ENCODE measurements around the gene SLC34A2. TPM values are rescaled to one million over a fixed set of nuclear protein-coding genes. Genes with fewer than 3 reads are reported as not detected.
"Not testable (repeated sequence)": the region's sequence is repeated elsewhere in the genome, so short reads cannot be mapped to it uniquely, and the experiment has no call there.

Gene SLC34A2
- total RNA-seq, 2 donors from 2014 or later: 0.19 TPM; not detected in 1

DNA sequence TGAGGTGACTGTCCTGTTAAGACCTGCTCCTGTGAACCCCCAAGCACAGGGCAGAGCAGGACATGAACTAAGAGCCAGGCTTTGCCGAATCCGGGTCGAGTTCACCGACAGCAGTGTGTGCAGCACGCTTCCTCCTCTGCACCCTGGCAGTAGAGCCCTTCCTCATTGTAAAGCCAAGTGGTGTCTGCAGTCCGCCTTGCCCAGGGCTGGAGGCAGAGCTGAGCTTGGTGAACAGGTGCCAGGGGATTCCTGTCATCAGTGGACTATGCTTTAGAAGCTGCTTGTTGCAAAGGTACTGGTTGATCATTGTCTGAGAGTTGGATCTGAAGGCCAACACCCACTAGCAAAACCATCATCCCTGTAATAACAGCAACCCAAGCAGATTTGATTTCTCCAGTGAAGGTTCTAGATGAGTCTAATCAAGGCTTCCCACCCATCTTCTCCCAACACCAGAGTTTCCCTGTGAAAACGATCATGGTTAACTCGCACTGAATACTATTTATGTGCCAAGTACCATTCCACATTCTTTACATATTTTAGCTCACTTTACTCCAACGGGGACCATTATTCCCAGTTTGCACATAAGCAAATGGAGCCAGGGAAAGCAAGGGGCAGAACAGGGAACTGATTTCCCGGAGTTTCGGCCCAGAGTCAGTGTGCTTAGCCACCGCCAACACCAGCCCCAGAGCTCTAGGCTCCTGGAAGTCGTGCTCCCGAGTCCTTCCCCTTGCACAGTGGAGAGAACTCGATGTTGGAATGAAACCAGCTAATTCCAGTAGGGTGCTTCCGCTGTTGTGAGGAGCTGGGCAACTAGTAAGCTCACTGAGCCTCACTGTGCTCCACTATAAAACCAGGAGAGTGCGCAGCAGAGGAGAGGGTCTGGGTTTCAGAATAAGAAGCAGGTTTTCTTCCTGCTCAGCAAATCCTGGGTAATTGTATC lies 1.4 kb upstream of the SLC34A2 start:
- DNase-seq (ENCODE audit: low spot score): peak; percentile 40
- intact Hi-C loops (cut with DNase I): no loop called here

DNA sequence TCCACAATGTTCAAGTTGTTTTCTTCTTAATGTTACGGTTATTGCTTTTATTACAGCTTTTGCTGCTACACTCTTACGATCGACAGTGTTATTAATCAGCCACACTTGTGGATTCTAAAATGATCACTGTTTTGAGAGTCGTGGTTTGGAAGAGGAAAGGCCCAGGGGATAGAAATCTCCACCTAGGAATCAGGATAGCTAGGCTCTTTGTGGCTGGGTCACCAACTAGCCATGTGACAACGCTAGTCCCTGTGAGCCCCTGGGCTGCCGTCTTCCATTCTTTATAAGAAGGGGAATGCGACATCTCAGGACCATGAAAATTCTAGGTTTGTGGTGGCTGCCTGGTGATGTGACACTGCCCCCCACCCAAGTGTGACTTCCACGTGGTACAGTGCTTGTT lies 380 bp downstream of the SLC34A2 start:
- no peak for DNase-seq (ENCODE audit: low spot score)
- intact Hi-C loops (cut with DNase I): loop anchor here in 1 of 2 donors (5.0 kb wide), 1 partner anchor 1924 kb away; no protein-coding TSS in a partner anchor

DNA sequence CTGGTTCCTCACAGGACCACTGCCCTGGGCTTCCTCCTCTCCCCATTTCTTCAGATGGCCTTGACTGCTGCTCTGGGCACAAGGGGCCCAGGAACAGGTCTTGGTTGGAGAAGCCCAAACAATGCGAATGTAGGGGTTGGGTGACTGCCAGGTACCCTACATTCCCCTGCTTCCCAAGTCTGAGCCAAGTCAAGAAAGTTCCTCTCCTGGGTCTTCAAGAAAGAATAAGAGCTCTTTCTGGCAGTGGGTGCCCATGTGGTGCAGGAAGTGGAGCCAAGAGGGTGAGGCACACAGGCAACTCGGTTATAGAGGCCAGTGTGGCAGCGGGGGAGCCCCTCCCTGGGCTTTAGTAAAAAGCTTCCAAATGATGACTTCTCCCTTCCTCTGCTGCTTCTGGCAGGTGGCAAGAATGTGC lies 2.7 kb downstream of the SLC34A2 start:
- intact Hi-C loops (cut with DNase I): loop anchor here in 1 of 2 donors (5.0 kb wide), 1 partner anchor 1926 kb away; no protein-coding TSS in a partner anchor
- no peak for DNase-seq (ENCODE audit: low spot score)

DNA sequence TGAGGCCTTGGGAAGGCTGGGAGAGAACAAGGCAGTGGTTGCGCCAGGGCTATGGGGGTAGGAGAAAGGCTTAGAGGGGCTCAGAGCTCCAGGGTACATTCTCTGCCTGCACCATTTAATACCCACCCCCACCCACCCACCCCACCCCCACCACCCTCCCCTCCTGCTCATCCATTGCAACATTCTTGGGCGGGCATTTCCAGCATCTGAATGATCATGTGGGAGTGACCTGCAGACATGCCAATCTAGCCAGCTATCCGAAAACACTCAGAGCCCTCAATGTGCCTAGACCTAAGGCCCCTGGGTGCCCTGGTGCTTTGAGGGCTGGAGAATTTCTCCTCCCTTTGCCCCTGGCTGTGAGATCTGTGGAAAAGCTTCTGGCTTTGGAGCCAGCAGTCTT lies 3.1 kb downstream of the SLC34A2 start:
- intact Hi-C loops (cut with DNase I): loop anchor here in 1 of 2 donors (5.0 kb wide), 1 partner anchor 1926 kb away; no protein-coding TSS in a partner anchor

DNA sequence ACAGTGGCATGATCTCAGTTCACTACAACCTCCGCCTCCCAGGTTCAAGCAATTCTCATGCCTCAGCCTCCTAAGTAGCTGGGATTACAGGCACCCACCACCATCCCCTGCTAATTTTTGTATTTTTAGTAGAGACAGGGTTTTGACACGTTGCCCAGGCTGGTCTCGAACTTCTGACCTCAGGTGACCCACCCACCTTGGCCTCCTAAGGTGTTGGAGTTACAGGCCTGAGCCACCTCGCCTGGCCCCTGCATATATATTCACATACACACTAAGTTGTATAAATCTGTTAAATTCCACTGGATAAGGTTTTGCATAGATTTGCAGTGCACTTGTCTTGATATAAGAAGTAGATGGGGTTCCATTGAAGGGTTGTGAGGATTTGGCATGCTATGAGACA lies 5.8 kb downstream of the SLC34A2 start:
- intact Hi-C loops (cut with DNase I); DNase-seq (ENCODE audit: low spot score): not testable (repeated sequence)

More for the DNA sequence above, 3.1 kb downstream of the SLC34A2 start:
- DNase-seq (ENCODE audit: low spot score): no peak

DNA sequence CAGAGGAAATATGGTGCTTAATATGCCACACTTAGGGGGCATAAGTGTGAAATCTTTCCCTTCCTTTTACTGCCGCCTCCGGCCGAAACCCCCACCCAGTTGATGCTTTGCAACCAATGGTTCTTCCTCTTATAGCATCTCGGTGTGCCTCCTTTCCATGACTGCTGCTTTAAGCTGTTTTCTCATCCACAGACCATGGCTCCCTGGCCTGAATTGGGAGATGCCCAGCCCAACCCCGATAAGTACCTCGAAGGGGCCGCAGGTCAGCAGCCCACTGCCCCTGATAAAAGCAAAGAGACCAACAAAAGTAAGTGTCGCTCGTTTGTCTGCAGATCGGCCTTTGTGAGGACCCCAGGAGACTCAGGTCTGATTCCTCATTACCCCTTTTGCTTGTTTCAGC lies 6.7 kb downstream of the SLC34A2 start:
- no peak for DNase-seq (ENCODE audit: low spot score)
- intact Hi-C loops (cut with DNase I): no loop called here

DNA sequence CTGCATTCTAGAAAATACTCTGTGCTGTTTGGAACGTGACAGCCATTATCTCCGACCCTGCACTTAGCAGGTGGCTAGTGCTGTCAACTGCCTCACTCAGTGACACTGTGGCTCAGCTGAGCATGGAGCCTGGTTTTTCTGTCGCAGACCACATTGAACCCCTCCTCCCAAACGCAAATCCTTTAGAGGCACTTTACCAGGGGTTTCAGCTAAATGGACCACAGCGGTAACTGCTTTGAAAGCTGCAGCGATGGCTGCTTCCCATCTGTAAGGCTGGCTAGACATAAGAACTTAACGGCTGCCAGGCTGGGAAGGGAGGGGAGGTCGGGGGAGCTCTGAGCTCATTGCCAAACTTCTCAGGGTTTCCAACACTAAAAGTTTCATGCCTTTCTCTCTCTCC lies 8.1 kb downstream of the SLC34A2 start:
- intact Hi-C loops (cut with DNase I): no loop called here
- no peak for DNase-seq (ENCODE audit: low spot score)

DNA sequence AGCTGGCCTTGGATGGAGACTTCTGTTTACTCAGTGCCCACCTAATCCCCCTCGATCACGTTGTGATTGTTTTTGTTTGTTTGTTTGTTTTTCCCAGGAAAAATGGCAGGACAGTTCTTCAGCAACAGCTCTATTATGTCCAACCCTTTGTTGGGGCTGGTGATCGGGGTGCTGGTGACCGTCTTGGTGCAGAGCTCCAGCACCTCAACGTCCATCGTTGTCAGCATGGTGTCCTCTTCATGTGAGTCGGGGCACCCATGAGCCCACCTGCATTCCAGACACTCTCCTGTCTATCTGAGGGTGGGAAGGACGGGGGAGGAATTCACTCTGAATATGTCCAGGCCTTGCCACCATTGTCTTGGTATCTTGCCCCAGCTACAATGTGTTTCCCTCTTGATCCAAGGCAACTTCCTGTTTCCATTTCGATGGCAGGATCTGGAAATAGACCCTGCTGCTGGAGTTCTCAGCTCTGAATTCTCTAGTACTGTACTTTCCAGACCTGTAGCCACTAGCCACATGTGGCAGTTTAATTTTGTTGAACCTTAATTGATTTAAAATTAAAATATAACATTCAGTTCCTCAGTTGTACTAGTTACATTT lies 10.5 kb downstream of the SLC34A2 start:
- no peak for DNase-seq (ENCODE audit: low spot score)
- intact Hi-C loops (cut with DNase I): no loop called here

DNA sequence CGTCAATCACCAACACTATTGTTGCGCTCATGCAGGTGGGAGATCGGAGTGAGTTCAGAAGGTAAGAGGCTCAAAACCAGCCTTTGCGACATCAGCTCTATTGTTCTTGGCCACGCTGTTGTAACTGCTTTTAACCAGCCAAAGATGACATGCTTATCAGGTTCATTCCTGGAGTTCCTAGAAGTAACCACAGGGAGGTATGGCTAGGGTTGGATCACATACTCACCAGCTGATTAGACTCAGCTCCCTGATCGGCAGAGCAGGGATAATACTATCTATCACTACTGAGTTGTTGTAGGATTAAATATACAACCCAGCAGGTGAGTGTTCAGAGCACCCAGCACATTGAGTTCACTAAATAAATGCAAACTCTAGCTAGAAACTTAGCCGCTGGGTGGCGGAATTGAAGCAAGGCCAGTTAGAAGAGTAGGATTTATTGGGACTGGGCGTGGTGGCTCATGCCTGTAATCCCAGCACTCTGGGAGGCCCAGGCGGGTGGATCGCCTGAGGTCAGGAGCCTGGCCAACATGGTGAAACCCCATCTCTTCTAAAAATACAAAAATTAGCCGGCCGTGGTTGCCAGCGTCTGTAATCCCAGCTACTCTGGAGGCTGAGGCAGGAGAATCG lies 12.4 kb downstream of the SLC34A2 start:
- intact Hi-C loops (cut with DNase I): no loop called here
- no peak for DNase-seq (ENCODE audit: low spot score)

DNA sequence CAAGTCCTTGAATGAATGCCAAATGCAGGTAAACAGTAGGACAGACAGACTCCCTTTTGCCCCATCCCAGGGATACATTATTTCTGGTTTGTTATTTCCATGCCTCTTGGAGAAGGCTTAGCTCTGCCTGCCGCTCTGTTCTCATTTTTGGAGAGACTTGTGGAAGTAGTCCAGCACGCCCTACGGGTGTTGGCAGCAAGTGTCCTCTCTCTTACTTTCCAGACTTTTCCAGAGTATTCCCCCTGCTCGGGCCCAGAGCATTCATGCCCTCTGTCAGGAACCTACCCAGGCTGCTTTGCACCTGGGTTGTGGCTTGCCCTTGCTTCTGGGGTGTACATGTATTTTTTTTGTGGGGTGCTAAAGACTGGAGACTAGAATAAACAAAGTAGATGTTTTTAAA lies 15.3 kb downstream of the SLC34A2 start:
- intact Hi-C loops (cut with DNase I): no loop called here
- no peak for DNase-seq (ENCODE audit: low spot score)

DNA sequence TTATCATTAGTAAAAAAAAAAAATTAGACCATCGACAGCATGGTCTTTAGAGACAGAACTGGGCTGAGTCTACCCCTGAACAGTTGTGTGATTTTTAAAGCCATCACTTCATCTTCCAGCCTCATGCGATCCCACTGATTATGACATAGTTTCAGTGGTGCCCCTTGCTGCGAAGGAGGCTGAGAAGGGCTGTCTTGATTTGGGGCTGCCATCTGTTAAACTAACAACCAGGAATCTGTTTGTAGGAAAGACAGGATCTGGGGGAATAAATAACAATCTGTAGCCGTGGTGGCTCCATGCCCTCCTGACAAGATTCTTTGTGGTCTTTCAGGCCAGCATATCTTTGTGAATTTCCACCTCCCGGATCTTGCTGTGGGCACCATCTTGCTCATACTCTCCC lies 17.1 kb downstream of the SLC34A2 start:
- intact Hi-C loops (cut with DNase I): no loop called here
- DNase-seq (ENCODE audit: low spot score): no peak

DNA sequence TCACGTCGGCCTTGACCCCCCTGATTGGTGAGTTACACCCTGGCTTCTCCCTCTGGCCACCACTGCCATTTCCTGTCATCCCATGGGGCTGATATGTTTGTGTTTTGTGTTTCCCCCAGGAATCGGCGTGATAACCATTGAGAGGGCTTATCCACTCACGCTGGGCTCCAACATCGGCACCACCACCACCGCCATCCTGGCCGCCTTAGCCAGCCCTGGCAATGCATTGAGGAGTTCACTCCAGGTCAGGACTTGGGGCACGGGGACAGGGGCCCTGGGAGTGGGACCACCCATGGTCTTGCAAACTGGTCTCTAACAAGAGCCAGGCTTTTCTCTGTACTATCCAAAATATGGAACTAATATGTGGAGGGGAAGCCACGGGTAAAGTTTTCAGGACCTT lies 18.7 kb downstream of the SLC34A2 start:
- DNase-seq (ENCODE audit: low spot score): no peak
- intact Hi-C loops (cut with DNase I): no loop called here

DNA sequence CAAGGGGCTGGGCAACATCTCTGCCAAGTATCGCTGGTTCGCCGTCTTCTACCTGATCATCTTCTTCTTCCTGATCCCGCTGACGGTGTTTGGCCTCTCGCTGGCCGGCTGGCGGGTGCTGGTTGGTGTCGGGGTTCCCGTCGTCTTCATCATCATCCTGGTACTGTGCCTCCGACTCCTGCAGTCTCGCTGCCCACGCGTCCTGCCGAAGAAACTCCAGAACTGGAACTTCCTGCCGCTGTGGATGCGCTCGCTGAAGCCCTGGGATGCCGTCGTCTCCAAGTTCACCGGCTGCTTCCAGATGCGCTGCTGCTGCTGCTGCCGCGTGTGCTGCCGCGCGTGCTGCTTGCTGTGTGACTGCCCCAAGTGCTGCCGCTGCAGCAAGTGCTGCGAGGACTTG lies 20.6 kb downstream of the SLC34A2 start:
- no peak for DNase-seq (ENCODE audit: low spot score)
- intact Hi-C loops (cut with DNase I): no loop called here

DNA sequence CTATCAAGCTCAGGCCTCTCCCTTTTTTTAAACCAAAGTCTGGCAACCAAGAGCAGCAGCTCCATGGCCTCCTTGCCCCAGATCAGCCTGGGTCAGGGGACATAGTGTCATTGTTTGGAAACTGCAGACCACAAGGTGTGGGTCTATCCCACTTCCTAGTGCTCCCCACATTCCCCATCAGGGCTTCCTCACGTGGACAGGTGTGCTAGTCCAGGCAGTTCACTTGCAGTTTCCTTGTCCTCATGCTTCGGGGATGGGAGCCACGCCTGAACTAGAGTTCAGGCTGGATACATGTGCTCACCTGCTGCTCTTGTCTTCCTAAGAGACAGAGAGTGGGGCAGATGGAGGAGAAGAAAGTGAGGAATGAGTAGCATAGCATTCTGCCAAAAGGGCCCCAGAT lies 21.5 kb downstream of the SLC34A2 start:
- no peak for DNase-seq (ENCODE audit: low spot score)
- intact Hi-C loops (cut with DNase I): no loop called here

DNA sequence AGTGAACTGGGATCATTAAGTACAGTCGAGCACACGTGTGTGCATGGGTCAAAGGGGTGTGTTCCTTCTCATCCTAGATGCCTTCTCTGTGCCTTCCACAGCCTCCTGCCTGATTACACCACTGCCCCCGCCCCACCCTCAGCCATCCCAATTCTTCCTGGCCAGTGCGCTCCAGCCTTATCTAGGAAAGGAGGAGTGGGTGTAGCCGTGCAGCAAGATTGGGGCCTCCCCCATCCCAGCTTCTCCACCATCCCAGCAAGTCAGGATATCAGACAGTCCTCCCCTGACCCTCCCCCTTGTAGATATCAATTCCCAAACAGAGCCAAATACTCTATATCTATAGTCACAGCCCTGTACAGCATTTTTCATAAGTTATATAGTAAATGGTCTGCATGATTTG lies 22.3 kb downstream of the SLC34A2 start:
- no peak for DNase-seq (ENCODE audit: low spot score)
- intact Hi-C loops (cut with DNase I): no loop called here

DNA sequence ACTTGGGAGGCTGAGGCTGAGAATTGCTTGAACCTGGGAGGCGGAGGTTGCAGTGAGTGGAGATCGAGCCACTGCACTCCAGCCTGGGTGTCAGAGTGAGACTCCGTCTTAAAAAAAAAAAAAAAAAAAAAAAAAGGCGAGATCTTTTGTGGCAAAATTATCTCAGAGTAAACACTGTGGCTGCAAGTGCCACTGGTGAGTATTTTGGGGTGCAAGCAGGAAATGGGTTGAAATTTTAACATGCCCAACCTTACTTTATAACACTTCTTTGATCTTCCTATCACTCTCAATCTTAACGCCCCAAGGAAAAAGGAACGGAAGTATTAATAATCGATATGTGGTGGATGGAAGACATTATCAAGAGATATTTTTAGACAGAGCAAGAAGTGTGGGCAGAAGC lies 32.1 kb downstream of the SLC34A2 start:
- DNase-seq (ENCODE audit: low spot score): no peak

DNA sequence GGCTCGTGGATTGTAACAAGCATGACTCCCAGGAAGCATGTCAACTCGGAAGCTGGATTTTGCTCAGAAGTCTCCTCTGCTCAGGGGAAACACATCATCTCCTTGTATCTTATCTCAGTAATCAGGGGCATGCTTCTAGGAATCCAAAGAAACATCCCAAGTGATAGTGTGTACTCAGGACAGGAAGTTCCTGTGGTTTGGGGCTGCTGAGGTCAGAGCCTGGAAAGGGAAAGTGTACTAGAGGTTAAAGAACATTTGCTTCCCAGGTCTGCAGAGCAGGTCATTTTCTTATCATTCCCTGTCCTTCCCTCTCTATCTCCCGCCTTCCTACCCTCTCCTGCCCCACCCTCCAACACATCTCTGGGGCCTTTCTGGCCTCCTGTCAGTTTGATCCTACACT lies 38.8 kb downstream of the SLC34A2 start:
- intact Hi-C loops (cut with DNase I): no loop called here
- no peak for DNase-seq (ENCODE audit: low spot score)

More for the DNA sequence above, 32.1 kb downstream of the SLC34A2 start:
- intact Hi-C loops (cut with DNase I): no loop called here

DNA sequence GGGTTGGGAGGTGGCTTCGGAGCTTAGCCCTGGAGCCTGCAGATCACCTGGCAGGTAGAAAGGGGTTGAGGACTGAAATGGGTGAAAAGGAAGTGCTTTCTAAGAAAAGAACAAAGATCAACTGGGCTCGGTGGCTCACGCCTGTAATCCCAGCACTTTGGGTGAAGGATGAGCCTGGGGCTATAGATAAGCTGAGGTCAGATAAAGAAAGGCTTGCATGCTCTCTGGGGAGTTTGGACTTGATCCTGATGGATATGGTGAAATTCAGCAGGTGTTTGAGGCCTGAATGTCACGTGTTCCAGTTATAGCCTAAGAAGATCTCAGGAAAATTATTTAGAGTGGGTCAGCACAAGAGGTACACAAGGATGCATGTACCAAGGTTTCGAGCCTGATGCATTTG lies 40.8 kb downstream of the SLC34A2 start:
- intact Hi-C loops (cut with DNase I): no loop called here
- no peak for DNase-seq (ENCODE audit: low spot score)

DNA sequence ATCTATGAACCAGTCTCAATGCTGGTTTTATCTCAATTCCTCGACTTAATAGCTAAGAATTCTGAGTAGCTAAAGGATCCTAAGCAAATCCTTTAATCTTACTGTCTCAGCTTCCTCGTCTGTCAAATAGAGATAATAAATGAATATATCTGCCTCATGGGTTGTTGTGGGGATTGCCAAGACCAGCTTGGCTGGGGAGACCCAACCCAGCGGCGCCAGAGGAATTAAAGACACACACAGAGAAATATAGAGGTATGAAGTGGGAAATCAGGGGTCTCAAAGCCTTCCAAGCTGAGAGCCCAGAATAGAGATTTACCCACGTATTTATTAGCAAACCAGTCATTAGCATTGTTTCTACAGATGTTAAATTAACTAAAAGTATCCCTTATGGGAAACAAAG lies 41.9 kb downstream of the SLC34A2 start:
- DNase-seq (ENCODE audit: low spot score): no peak
- intact Hi-C loops (cut with DNase I): no loop called here

DNA sequence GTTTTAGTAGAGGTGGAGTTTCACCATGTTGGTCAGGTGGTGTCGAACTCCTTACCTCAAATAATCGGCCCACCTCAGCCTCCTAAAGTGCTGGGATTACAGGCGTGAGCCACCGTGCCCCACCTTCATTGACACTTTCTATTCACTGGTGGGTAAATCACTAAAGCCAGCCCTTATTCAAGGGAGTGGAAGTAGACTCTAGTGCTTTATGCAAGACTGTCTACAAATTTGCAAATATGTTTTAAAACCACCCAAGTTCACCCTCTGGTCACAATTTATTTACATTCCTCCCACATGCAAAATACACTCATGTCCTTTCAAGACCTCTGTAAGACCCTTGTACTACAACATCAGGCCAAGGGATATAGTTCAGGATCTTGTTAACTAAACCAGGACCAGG lies 45.0 kb downstream of the SLC34A2 start:
- intact Hi-C loops (cut with DNase I): no loop called here
- no peak for DNase-seq (ENCODE audit: low spot score)

All from posterior vena cava (tissue), 2 donors.